HG03439 (cell line): ENCODE data around the gene NRXN2.

Experiments used
- ATAC-seq: cut with Tn5 transposase; IDR thresholded peaks from one replicate; pipeline ENCODE4 v1.9.1; 2021; ENCODE audit warnings: mild to moderate bottlenecking, moderate library complexity; ENCODE audit not compliant: unreplicated experiment

The NRXN2 gene

GRCh38 chr11:64609436-64610047 lies 113.5 kb downstream of the NRXN2 start:
- no peak for ATAC-seq

- no peak for ATAC-seq
Observed at GRCh38 chr11:64608636-64609035, 114.4 kb downstream of the NRXN2 start.

GRCh38 chr11:64608046-64608445 lies 115.0 kb downstream of the NRXN2 start:
- ATAC-seq, result no peak

GRCh38 chr11:64607381-64607985 lies 115.5 kb downstream of the NRXN2 start:
- ATAC-seq, result no peak

GRCh38 chr11:64606796-64607380 lies 116.1 kb downstream of the NRXN2 start:
- ATAC-seq, result no peak

GRCh38 chr11:64605656-64606585 lies 117.1 kb downstream of the NRXN2 start:
- ATAC-seq, result no peak

GRCh38 chr11:64605244-64605560 lies 117.8 kb downstream of the NRXN2 start:
- no peak for ATAC-seq

- ATAC-seq, result no peak
Observed at GRCh38 chr11:64604458-64605243, 118.3 kb downstream of the NRXN2 start.

GRCh38 chr11:64603411-64604110 lies 119.4 kb downstream of the NRXN2 start:
- ATAC-seq, result no peak

GRCh38 chr11:64602466-64603070 lies 120.4 kb downstream of the NRXN2 start:
- no peak for ATAC-seq

- no peak for ATAC-seq
Observed at GRCh38 chr11:64601605-64602465, 121.2 kb downstream of the NRXN2 start.

GRCh38 chr11:64600281-64600992 lies 122.6 kb downstream of the NRXN2 start:
- ATAC-seq, result no peak

GRCh38 chr11:64599698-64600211 lies 123.2 kb downstream of the NRXN2 start:
- ATAC-seq, result no peak

GRCh38 chr11:64598797-64599697 lies 124.0 kb downstream of the NRXN2 start:
- ATAC-seq, result no peak

GRCh38 chr11:64598106-64598796 lies 124.7 kb downstream of the NRXN2 start:
- ATAC-seq, result no peak

- no peak for ATAC-seq
Observed at GRCh38 chr11:64597671-64598101, 125.3 kb downstream of the NRXN2 start.
